Cardiac muscle cell (in vitro differentiated cells and primary cell): ENCODE measurements around the gene B3GALNT2. TPM values are rescaled to one million over a fixed set of nuclear protein-coding genes. Genes with fewer than 3 reads are reported as not detected.

Experiments used
- DNase-seq, 2 donors: peaks; one replicate each; pipeline versions ENCODE4 v3.0.0 to v3.0.0-alpha.2; 2010 to 2017; ENCODE audit warnings: low read depth in 1 of 2, low spot score in 1 of 2
- H3K27ac ChIP-seq: fragments of 200-600 bp; sonication (generic); 2 replicates; pipeline ENCODE4 v1.5.1; 2016
- H3K27me3 ChIP-seq: fragments of 200-600 bp; sonication (generic); 2 replicates; pipeline ENCODE4 v1.6.0; 2016; ENCODE audit warnings: control low read depth
- H3K36me3 ChIP-seq: fragments of 200-600 bp; sonication (generic); 2 replicates; pipeline ENCODE4 v1.5.1; 2016; ENCODE audit warnings: control low read depth
- H3K4me1 ChIP-seq: fragments of 200-600 bp; sonication (generic); 2 replicates; pipeline ENCODE4 v1.8.1; 2017; ENCODE audit warnings: low read depth, mild to moderate bottlenecking, mixed run types
- H3K4me3 ChIP-seq: fragments of 200-600 bp; sonication (generic); 2 replicates; pipeline ENCODE4 v1.5.1; 2016; ENCODE audit warnings: mild to moderate bottlenecking
- H3K9me3 ChIP-seq: fragments of 200-600 bp; sonication (generic); 2 replicates; pipeline ENCODE4 v1.5.1; 2017; ENCODE audit warnings: low read depth, mild to moderate bottlenecking, control low read depth
- CTCF ChIP-seq: IDR thresholded peaks from 2 replicates; pipeline ENCODE4 v1.5.1; 2012; ENCODE audit warnings: low read depth, mild to moderate bottlenecking, low read length
- polyA plus RNA-seq: library from polyadenylated mRNA; unstranded; fragments of >200 nt; fragmentation: Nextera tagmentation; extraction: Ambion mirVana; gene quantifications from 2 replicates; pipeline ENCODE4 v1.2.1, GENCODE V29; 2016
- total RNA-seq: library from RNA; depleted of rRNA; stranded (reverse); fragments of >200 nt; gene quantifications from 2 replicates; pipeline ENCODE4 v1.2.3, GENCODE V29; 2016

The B3GALNT2 gene
- total and polyA plus RNA-seq, 2 experiments from 2014 or later = 11.4 to 22.4 TPM

GRCh38 chr1:235417086-235417697, 87.1 kb downstream of the B3GALNT2 start:
- H3K4me3 ChIP-seq = no peak overlapping the region
- H3K27ac ChIP-seq = no peak overlapping the region
- no peaks in the 10 kb centered on the region for H3K36me3 ChIP-seq
- H3K9me3 ChIP-seq = no peaks in the 10 kb centered on the region
- TF ChIP-seq CTCF = peak; percentile 82
- DNase-seq = peak; percentile 60 to 87
- H3K27me3 ChIP-seq = no peaks in the 10 kb centered on the region
- no peaks in the 10 kb centered on the region for H3K4me1 ChIP-seq

GRCh38 chr1:235416662-235417049, 87.6 kb downstream of the B3GALNT2 start:
- Histone ChIP-seq H3K27ac (no peak overlapping the region), H3K4me3 (no peak overlapping the region), H3K4me1 (no peaks in the 10 kb centered on the region), H3K36me3 (no peaks in the 10 kb centered on the region), H3K9me3 (no peaks in the 10 kb centered on the region), H3K27me3 (no peaks in the 10 kb centered on the region)
- peak in 1 of 2 donors; percentile 46 for DNase-seq
- TF ChIP-seq CTCF = no peak

GRCh38 chr1:235415008-235415904, 89.0 kb downstream of the B3GALNT2 start:
- DNase-seq = peak; percentile 72 to 88
- TF ChIP-seq CTCF = peak; percentile 77
- Histone ChIP-seq H3K4me3 (no peak overlapping the region), H3K27ac (no peak overlapping the region), H3K27me3 (no peaks in the 10 kb centered on the region), H3K4me1 (no peaks in the 10 kb centered on the region), H3K9me3 (no peaks in the 10 kb centered on the region), H3K36me3 (no peaks in the 10 kb centered on the region)

- Histone ChIP-seq H3K4me3 (no peak overlapping the region), H3K4me1 (no peaks in the 10 kb centered on the region), H3K9me3 (no peaks in the 10 kb centered on the region), H3K36me3 (no peaks in the 10 kb centered on the region), H3K27me3 (no peaks in the 10 kb centered on the region), H3K27ac (peak overlapping the region; percentile 59)
- no peak for TF ChIP-seq CTCF
- DNase-seq = peak in 1 of 2 donors; percentile 19
These were observed 92.5 kb downstream of the B3GALNT2 start for GRCh38 chr1:235411489-235412486.

- Histone ChIP-seq H3K36me3 (no peaks in the 10 kb centered on the region), H3K27ac (no peak overlapping the region), H3K9me3 (no peaks in the 10 kb centered on the region), H3K4me3 (no peak overlapping the region), H3K27me3 (no peaks in the 10 kb centered on the region), H3K4me1 (no peaks in the 10 kb centered on the region)
- no peak for TF ChIP-seq CTCF
- no peak for DNase-seq
These were observed 93.8 kb downstream of the B3GALNT2 start for GRCh38 chr1:235410467-235410866.
